ENCODE results near the gene EPS8L3. TPM values are rescaled to one million over a fixed set of nuclear protein-coding genes. Genes with fewer than 3 reads are reported as not detected.

EPS8L3 gene
- total RNA-seq, 1 donor: not detected

DNA sequence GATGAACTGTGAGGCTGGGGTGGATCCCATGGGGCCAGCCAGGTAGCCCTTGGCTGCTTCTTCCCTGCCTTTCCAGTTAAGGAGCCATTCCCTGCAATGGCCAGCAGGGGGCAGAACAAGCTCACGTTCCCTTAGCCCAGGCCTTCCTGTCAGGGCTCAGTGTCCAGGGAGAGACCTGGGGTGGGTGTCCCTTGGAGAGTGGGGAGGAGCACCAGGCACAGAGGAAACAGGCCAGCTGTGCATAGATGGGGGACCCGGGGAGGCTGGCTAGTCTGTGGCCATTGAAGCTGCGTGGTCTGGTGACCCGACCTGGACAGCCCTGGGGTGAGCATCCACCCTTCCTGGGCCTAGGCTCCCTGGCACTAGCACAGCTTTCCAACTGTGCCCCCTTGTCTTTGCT lies 13.2 kb upstream of the EPS8L3 start:
- peak; percentile 87 for DNase-seq (ENCODE audit: low read depth)
- TF ChIP-seq, protein P1, sequence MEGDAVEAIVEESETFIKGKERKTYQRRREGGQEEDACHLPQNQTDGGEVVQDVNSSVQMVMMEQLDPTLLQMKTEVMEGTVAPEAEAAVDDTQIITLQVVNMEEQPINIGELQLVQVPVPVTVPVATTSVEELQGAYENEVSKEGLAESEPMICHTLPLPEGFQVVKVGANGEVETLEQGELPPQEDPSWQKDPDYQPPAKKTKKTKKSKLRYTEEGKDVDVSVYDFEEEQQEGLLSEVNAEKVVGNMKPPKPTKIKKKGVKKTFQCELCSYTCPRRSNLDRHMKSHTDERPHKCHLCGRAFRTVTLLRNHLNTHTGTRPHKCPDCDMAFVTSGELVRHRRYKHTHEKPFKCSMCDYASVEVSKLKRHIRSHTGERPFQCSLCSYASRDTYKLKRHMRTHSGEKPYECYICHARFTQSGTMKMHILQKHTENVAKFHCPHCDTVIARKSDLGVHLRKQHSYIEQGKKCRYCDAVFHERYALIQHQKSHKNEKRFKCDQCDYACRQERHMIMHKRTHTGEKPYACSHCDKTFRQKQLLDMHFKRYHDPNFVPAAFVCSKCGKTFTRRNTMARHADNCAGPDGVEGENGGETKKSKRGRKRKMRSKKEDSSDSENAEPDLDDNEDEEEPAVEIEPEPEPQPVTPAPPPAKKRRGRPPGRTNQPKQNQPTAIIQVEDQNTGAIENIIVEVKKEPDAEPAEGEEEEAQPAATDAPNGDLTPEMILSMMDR (IDR thresholded peaks at IDR 0.05; ENCODE audit: insufficient read depth, low read length): peak; percentile 94
- no peak overlapping the region for H3K4me3 ChIP-seq (ENCODE audit: low read depth, low read length)

DNA sequence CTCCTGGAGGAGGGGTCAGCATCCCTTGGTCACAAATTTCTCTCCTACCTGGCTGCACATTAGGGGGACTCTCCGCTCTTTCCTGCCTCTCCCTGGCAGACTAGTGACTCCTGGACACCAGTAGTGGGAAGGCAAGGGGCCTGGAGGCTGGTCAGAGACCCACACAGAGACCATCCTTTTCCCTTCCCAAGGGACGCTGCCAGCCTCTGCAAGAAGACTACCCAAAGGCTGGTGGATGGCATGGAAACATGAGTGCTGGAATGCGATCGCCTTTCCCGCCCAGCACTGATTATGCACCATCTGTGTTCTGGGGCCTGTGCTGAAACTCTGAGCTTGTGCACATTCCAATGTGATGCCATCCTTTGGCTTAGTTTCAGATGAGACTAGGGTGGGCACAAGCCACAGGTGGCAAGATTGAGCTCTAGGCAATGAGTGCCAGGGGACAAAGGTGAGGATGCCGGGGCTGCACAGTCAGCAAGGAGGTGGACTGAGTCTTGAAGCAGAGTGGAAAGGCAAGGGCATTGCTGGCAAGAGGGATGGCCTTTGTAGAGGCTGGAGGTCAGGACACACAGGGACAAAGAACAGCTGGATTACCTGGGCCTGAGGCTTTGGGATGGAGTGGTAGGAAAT lies 12.6 kb upstream of the EPS8L3 start:
- H3K4me3 ChIP-seq (ENCODE audit: low read depth, low read length): no peak overlapping the region
- DNase-seq (ENCODE audit: low read depth): no peak
- TF ChIP-seq, protein P1 (IDR thresholded peaks at IDR 0.05; ENCODE audit: insufficient read depth, low read length): no peak

DNA sequence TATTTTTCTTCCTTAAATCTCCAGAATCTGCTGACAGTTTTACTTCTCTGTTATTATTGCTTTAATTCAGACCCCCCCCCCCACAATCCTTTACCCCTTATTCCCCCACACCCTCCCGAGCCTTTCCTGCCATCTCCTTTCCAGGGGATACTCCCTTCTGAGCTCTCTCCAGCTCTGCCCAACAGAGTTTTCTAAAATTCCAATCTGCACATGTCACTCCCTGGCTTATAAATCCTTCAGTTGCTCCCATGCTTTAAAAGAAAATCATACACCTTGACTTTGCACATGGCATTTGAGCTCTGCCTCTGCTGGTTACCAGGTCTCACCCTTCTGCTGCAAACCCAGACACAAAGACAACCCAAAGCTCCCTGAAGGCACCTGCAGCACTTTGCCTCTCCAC lies 11.7 kb upstream of the EPS8L3 start:
- TF ChIP-seq, protein P1 (IDR thresholded peaks at IDR 0.05; ENCODE audit: insufficient read depth, low read length): no peak
- peak; percentile 44 for DNase-seq (ENCODE audit: low read depth)
- H3K4me3 ChIP-seq (ENCODE audit: low read depth, low read length): no peak overlapping the region

DNA sequence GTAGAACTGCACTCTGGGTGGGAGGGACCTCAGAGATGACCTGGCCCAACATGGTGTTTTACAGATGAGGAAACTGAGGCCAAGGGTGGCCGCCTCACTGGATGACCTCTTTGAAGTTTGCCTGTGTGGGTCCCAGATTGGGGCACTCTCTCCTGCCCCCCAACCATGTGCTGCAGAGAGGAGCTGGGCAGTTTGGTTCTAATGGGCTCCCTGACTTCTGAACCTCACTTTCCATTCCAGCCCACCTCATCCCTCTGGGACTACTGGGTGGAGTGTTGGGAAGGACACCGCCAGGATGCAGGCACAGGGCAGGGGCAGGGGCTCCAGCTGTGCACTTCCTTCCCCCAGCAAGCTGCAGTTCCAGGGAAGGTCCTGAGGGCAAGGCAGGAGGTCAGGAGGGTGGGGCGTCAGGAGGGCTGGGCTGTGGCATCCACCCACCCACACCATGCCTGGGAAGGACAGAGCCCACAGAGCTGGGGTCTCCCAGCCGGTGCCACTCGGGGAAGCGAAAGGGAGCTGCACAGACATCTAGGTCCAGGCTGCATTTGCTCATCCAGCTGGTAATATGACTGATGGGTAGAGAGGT lies 10.3 kb upstream of the EPS8L3 start:
- TF ChIP-seq, protein P1 (IDR thresholded peaks at IDR 0.05; ENCODE audit: insufficient read depth, low read length): no peak
- no peak for DNase-seq (ENCODE audit: low read depth)
- H3K4me3 ChIP-seq (ENCODE audit: low read depth, low read length): no peak overlapping the region

DNA sequence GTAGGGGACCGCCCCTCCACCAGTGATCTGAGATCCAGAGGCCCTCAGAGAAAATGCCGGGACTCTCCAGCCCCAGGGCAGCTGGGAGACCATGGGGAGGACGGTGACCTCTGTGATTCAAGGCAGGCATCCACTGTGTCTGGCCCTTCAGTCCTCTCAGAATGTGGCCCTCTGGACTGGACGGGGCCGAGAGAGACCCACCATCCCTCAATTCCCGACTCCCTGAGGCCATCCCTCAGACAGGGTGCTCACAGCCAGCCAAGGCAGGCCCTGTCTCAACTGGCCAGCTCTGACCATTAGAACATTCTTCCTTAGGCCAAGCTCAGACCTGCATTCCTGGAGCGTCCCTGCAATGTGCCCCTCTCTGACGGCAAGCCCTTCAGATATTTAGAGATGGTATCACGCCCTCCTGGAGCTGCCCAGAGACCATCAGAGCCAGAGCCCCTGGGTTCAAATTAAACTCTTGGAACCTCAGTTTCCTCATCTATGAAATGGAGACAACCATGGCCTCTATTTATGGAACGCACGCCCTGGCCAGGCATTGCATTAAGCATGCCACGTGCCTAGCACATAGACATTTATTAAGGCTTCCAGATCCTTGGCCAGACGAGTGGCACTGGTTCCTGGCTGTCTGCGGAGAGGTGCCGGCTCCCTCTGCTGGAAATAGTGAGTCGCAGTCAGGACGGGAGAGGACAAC lies 9.6 kb upstream of the EPS8L3 start:
- TF ChIP-seq, protein P1 (IDR thresholded peaks at IDR 0.05; ENCODE audit: insufficient read depth, low read length): peak; percentile 94
- no peak overlapping the region for H3K4me3 ChIP-seq (ENCODE audit: low read depth, low read length)
- peak; percentile 91 for DNase-seq (ENCODE audit: low read depth)

DNA sequence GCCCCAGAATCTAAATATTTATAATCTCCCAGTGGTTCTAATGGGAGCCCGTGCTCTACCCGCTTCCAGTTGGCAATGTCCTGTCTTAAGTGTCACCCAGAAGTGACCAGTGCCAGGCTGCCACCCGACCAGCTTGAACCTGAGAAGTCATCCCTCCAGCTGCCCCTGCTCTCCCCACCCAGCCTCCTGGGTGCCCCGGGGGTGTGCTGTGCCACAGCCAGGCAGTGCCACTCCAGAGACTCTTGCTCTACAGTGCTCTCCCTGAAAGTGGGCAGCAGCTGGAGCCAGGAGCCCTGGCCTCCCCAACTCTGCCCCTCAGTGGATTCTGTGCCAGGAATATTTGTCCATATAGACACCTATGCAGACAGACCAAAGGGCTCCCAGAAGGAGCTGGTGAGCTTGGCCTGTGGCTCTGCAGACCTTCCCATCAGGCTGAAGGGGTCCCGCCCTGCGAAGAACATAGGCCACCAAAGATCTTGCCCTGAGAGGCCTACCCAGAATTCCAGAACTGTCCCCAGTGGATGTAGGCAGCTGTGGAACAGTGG lies 9.0 kb upstream of the EPS8L3 start:
- TF ChIP-seq, protein P1 (IDR thresholded peaks at IDR 0.05; ENCODE audit: insufficient read depth, low read length): no peak
- DNase-seq (ENCODE audit: low read depth): no peak

More for the DNA sequence above, 9.0 kb upstream of the EPS8L3 start:
- H3K4me3 ChIP-seq (ENCODE audit: low read depth, low read length): no peak overlapping the region

Data from fibroblast of the aortic adventitia (primary cell).